Stimulated activated CD4-positive, alpha-beta T cell treated with anti-CD3 and anti-CD28 coated beads, Interleukin-4, amount 100 ng/mL, for 48 hours (primary cell): ENCODE results near the gene CSNK1G3.
"Not testable (repeated sequence)": the region's sequence is repeated elsewhere in the genome, so short reads cannot be mapped to it uniquely, and the experiment has no call there.

Experiments used
- DNase-seq, 2 donors: peaks; one replicate each; pipeline ENCODE4 v3.0.0-alpha.2; 2020; ENCODE audit warnings: low read depth in 2 of 2

Gene CSNK1G3

GRCh38 chr5:123559434-123559775 lies 47.4 kb downstream of the CSNK1G3 start:
- no peak for DNase-seq

DNA sequence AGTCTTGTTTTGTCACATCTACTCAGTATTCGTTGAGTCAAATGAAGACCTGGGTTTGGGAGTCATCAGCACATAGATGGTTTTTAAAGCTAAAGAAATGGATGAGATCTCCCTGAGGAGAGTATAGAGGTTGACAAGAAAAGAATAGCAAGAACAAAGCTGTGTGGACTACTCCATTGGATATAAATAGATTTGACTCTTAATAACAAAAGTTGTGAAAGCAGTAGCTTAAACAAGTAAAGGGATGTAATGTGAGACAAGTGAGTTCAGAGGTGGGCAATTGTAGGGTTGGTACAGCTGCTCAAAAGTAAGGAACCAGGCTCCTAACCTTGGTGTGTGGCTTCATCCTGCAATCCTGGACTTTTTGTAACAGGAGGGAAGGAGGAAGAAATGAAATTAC lies 49.3 kb downstream of the CSNK1G3 start:
- no peak for DNase-seq

- DNase-seq = no peak
Measured at GRCh38 chr5:123571927-123572326, 60.0 kb downstream of the CSNK1G3 start.

GRCh38 chr5:123578390-123578789 lies 66.4 kb downstream of the CSNK1G3 start:
- DNase-seq = no peak

DNA sequence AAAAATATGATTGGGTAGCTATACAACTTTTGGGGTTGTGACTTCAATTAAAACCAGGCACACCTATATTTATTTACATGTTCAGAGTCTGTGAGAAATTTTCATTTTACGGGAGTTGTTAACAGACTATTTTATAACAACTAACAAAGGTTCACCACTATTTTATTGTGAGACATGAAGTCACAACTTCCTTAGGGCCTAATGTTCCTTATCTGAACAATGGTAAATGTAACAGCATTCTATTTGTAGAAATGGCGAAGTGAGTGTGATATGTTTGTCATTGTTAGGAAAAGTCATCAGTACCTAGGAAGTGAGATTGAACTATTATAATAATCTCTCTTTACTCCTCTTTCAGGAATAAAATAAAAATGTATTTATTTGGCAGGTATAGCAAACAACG lies 67.4 kb downstream of the CSNK1G3 start:
- DNase-seq = no peak

DNA sequence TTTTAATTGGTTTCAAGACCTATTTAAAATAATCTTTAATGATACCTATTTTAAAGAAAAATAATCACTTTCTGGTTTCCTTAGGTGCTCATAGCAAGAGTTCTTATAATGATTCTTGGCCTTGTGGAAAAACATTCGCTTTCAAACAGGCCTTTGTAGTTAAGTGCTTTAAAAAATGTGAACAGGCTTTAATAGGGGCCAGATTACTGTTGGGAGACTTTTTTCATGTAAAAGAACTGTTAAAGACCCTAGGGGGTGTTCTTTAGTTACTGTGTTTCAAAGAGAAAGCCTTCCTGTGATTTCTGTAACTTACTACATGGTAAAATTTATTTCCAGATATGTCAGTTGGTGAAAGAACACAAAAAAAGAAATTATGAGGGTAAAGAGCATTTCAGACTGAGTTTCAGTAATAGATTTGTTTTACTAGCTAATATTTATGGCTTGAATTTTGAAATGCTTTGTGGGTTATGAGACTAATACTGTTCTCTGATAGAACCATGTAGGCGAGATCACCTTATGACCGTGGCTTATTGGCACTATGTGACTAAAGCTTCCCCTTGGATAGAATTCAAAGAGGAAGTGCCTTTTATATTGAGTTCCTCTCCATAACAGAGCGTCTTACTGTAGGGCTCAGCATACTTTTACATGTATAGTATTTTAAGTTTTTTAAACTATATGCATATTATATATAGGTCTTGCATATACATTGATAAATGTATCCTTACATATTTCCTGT lies 70.7 kb downstream of the CSNK1G3 start:
- DNase-seq = no peak

- no peak for DNase-seq
Measured at GRCh38 chr5:123585871-123586270, 73.9 kb downstream of the CSNK1G3 start.

- DNase-seq = no peak
Measured at GRCh38 chr5:123594434-123594833, 82.5 kb downstream of the CSNK1G3 start.

DNA sequence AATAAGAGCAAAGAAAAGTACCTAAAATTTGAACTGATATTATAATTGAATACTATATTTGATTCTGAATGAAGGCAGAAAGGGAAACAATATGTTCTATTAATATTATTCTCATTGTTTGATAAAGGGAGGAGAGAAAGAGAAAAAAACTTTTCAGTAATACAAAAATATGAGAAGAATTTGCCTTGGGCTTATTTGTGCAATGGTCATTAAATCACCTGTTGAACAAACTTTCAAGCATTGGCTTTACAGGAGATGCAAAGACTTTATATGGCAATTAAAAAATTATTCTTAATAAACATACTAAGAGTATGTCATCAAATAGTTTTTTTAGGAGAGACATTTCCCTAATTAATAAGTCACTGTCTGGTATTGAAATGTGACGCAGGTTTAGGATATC lies 85.0 kb downstream of the CSNK1G3 start:
- DNase-seq = no peak

DNA sequence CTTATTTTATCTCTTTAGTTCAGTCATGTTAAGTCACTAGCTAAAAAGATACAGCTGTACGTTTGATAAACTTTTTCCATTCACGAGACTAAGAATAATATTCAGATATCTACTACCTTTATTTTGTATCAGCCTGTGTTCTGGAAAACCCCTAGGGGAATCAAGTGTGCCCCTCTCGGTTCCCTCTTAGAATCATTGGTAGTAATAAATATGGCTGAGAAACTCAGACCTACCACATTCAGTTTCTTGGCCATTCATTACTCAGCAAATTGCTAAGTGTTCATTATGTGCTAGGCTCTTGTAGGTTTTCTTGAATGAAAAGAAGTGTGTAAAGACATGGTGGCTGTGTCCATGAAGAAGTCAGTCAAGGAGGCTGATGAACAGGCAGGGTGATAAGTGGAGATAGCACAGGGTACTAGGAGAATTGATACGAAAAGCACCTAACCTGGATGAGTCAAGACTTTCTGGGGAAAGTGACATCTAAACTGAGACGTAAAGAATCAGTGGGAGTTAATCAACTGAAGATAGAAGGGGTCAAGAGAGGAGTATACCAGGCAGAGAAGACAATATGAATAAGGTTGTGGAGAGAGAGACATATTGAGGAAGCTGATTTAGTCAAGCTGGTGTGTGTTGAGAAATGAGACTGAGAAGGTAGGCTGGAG lies 86.2 kb downstream of the CSNK1G3 start:
- DNase-seq = no peak

GRCh38 chr5:123599171-123599570 lies 87.2 kb downstream of the CSNK1G3 start:
- no peak for DNase-seq

DNA sequence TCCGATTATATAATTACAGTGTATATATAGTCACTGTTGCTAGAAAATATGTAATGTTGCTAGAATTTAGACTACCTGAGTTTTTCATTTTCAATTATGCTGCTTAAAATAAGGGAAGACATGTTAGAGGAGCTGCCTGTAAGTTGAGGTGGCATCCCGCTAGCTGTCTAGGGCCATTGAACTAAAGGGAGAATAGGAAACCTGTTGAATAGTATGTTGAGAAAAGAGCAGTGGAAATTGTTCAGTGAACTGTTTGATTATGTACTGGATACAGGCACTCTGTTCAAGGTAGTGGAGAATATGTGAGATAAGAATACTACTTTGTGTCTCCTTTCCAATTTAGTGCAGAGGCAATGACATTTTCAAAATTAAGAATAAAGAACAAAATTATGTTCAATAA lies 89.6 kb downstream of the CSNK1G3 start:
- no peak for DNase-seq

DNA sequence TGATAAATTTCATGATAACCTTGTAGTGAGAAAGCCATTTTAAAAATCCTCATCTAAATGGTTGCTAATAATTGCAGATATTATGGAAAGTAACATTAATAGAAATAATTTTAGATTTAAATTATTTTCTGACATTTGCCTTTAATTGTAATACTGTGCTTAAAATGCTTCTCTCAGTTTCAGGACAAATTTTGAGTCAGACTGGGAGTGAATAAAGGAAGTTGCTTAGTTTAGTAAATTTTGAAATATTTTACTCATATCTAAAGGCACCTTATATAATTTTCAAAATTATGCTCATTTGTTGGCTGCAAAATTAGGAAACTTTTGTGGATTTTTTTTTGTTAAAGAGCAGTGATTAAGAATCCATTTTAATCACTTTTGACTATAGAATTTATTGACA lies 93.8 kb downstream of the CSNK1G3 start:
- no peak for DNase-seq

GRCh38 chr5:123610209-123610608 lies 98.2 kb downstream of the CSNK1G3 start:
- DNase-seq = no peak

DNA sequence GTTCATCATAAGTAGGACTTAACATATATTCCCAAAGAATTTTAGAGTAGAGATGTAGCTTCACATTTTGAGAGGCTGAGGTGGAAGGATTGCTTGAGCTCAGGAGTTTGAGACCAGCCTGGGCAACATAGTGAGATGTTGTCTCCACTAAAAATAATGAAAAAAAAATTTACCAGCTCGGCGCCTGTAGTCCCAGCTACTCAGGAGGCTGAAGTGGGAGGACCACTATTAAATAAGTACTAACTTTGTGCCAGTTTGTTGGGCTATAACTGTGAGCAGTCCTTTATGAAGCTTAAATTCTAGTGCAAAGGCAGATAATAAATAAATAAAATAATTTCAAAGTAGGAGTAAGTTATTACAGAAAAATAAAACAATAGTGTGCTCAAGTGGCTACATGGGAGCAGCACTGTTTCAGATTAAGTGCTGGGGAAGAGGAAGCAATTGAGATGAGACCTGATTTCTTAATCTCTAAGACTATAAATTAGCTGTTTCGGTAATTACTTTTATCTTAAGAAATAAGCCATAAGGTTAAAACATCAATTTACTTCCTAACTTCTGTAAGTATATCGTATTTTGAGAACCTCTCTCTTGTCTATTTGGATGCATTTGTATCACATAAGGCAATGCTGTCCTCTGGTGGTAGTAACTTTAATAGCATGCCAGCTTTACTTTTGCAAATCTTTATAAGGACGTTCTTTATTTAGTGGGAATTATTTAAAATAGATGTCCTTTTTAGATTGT lies 98.9 kb downstream of the CSNK1G3 start:
- no peak for DNase-seq

DNA sequence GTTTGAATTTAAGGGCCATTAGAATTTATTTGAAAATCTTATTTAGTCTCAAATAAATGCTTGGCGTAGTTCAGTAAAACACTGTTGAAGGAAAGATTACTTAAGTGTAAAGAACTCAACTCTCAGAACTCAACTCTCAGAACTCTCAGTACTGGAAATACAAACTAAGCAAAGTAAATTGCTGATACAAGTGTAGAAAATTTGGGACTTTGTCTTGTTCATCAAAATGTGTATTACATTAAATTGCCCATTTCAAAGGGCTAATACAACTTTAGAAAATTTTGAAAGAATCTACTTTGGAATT lies 99.4 kb downstream of the CSNK1G3 start:
- no peak for DNase-seq

DNA sequence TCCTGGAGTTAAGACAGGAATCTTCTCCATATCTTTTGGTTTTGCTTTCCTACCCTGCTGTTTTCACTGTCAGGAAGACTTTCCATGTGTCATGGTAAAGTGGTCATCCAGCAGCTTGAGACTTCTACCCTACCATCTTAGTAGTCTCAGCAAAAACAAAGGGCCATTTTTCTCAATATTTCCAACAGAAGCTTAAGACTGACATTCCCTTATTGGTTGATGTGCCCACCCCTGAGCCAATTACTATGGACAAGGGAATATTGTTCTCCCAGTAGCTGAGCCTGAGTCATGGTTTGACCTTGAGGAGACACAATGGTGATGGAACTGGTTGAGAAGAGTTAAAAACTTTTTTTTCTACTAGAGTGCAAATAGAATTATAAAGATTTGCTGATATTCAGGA lies 105.6 kb downstream of the CSNK1G3 start:
- no peak for DNase-seq

DNA sequence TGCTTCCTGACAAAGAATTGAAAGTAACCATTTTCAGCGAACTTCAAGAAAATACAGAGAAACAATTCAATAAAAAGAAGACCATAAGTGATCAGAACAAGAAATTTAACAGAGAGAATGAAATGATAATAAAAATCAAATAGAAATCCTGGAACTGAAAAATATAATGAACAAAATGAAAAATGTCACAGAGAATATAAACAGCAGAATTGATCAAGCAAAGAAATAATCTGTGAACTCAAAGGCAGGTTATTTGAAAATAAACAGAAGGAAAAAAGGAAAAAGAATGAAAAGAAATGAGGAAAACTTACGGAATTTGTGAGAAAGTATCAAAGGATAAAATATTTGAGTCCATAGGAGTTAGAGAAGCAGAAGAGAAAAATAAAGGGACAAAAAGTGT lies 114.1 kb downstream of the CSNK1G3 start:
- DNase-seq = no peak

GRCh38 chr5:123628860-123629544 lies 117.0 kb downstream of the CSNK1G3 start:
- DNase-seq = no peak

DNA sequence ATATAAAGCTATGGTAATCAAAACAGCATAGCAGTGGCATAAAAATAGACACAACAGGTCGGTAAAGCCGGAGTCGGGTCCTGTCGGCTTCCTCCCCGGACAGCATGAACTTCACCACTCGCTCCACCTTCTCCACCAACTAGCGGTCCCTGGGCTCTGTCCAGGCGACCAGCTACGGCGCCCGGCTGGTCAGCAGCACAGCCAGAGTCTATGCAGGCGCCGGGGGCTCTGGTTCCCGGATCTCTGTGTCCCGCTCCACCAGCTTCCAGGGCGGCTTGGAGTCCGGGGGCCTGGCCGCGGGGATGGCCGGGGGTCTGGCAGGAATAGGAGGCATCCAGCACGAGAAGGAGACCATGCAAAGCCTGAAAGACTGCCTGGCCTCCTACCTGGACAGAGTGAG lies 124.0 kb downstream of the CSNK1G3 start:
- DNase-seq = no peak

- DNase-seq = not testable (repeated sequence)
Measured at GRCh38 chr5:123637028-123637427, 125.1 kb downstream of the CSNK1G3 start.

DNA sequence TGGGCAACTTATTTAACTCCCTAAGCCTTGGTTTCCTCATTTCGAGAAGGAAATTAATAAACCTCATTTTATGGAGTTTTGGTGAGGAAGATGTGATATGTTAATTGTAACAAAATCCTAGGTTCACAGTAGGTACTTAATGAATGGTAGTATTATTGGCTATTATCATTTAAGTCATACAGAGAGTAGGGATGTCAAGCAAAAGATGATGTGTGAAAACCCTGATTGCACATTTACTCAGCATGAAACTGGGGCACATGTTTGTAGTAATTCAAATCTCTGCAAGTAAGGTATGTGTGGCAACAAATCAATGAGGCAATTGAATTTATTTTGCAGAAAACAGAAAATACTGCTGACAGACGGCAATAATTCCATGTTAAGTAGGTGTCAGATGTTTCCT lies 127.3 kb downstream of the CSNK1G3 start:
- DNase-seq = no peak
